NCI-H446 treated with DMSO at 0.1 percent for 48 hours (cell line): ENCODE results near the gene LACRT.
"Not testable (repeated sequence)": the region's sequence is repeated elsewhere in the genome, so short reads cannot be mapped to it uniquely, and the experiment has no call there.

ENCODE experiments used
- DNase-seq: peaks from one replicate; lab custom pipeline; 2025; lab: John Stamatoyannopoulos, UW

Gene LACRT, protein sequence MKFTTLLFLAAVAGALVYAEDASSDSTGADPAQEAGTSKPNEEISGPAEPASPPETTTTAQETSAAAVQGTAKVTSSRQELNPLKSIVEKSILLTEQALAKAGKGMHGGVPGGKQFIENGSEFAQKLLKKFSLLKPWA

DNA sequence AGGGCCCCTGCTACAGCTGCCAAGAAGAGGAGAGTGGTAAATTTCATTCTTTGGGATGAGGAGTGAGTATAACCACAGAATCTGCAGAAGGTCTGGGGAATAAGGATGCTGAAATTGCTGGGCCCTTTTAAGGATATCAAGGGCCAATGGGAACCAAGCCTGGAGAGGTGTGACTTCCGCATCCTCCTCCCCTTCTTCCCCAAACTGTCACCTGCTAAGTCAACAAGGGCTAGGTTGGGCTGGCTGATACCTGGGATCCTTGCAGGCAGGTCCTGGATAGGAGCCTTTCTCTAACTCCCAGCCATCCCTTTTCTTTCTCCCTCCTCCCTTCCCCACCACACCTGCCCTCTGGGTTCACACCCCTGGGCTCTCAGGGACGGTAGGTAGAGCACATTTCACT lies at the start of gene LACRT:
Gene LACRT, minus strand, starts transcription at position 101 of the 400 bp plus-strand sequence. Its CDS starts 54 bp downstream, at position 47.
- DNase-seq, result no peak

DNA sequence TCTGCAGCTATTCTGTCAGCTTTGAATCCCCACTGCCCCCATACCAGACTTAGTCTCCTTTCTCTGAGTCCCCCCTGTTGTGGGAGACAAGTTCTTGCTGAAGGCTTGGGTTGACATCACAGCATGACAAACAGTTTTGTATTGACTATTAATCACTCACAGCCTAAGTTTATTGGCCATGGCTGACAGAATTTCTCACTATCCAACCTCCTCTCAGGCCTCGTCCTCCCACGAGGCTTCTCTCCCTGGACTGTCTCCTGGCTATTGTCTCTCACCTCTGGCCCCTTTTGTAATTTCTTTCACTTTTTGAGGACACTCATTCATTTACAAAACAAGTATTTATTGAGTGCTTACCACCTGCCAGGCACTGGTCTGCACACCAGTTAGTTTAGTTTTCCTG lies 48.7 kb upstream of the LACRT start:
- no peak for DNase-seq

DNA sequence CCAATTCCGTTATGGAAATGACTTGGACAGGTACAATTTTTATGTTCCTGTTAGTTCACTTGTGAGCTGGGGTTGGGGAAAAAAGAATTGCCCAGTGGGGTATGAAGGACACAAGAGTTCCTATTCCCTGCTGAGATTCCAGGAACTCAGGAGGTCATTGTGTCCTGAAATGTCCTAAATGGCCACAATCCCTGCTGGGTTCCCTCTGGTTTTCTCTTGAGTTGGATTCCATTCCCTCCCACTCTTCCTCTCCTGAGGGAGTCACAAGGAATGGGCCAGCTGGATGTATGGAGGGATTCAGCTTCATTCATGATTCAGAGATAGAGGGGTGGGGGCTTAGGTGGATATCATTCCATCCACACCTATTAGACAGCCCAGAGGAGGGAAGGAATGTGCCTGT lies 48.0 kb upstream of the LACRT start:
- no peak for DNase-seq

DNA sequence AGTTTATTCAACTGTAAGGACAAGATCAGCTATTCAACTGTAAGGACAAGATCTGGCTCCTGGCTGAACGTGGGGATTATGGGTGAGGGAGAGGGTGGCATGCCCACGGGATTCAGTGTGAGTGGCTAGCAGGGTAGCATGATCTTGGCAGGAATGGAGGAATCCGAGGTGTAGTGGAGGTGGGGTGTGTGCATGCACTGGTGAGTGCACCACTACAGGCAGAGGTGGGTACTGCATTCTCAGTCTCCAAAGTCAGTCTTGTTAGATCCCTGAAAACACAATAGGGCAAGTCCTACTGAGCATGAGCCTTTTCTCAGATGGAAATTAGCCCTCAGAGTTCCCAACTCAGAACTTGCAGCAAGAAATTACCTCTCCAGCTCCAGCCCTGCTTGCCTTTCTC lies 45.7 kb upstream of the LACRT start:
- DNase-seq, result no peak

DNA sequence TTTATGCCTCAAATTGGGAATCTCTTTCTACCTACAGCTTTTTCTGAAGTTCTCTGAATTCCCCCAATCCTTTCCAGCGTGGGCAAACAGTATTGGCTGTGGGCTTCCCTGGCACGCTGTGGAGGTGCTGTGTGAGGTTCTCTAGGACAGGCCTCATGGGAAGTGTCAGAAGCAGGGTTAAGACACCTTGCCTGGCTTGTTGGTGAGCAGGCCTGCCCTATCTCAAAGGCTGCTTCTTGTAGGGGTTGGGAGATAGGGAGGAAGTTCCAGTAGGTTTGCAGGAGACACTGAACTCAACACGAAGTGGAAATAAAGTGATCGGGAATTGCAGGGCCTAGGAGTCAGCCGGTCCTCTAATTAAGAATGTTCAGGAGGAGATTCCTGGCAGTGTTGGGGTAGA lies 43.4 kb upstream of the LACRT start:
- DNase-seq, result no peak

DNA sequence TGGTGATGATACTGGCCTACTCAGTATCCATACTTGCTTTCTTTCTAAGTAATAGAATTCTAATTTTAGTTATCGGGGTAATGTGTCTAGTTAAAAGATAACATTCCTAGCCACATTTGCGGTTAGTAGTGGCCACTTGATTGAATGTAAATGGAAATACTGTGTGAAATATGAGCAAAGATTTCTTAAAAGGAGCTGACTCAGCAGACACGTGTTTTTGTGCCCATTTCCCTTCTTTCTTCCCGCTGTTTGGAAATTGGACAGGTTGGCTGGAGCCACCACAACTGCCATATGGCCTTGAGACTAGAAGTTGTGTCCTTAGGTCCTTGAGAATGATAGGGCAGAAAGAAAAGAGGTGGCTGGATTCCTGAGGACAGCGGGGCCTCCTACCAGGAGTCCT lies 33.2 kb upstream of the LACRT start:
- no peak for DNase-seq

DNA sequence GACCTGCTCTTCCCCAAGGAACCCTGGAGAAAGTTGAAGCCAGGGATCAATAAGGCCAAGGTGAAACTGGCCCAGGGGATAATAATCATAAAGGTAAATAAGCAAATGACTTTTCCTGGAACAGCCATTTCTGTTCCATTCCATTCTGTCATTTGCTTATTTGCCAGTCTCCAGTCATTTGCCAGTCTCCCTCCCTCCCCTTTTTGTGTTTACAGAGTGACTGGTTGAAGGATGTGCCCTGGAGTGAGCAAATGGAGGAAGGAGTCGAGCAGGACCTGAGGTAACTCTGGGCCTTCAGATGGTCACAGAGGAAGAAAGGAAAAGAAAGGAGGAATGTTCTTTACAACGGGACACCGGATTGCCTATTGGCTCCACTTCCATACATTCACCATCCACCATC lies 31.3 kb upstream of the LACRT start:
- no peak for DNase-seq

DNA sequence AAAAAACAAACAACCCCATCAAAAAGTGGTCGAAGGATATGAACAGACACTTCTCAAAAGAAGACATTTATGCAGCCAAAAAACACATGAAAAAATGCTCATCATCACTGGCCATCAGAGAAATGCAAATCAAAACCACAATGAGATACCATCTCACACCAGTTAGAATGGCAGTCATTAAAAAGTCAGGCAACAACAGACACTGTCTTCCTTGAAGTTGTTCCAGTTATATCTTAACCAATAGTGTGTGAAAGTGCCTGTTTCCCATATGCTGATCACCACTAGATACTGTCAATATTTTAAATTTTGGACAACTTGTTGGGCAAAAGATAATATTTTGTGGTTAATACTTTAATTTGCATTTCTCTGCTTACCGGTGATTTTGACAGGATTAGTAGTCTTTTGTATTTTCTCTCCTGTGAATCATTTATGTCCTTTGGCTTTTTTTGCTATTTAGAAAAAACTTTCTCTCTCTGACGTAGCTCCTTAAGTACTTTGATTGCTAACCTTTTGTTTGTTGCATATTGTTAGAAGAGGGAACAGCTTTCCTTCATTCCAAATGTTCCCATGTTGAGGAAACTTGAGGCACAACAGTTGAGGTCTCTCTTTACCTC lies 30.4 kb upstream of the LACRT start:
- not testable (repeated sequence) for DNase-seq

DNA sequence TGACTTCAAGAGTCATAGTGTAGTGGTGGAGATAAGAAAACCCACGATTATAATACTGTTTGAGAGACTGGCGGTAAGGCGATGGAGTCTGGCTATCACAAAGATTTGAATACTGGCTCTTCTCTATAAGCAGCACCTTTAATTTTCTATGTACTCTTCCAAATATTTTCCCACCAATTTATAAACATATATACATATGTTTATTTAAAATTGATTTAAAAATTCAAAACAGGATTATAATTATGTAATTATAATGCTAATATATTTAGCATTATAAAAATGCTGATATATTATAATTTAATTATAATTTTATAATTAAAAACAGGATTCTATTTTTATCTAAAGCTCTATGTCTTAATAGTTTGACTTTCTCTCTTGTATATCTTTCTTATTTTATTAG lies 28.9 kb upstream of the LACRT start:
- DNase-seq, result no peak

DNA sequence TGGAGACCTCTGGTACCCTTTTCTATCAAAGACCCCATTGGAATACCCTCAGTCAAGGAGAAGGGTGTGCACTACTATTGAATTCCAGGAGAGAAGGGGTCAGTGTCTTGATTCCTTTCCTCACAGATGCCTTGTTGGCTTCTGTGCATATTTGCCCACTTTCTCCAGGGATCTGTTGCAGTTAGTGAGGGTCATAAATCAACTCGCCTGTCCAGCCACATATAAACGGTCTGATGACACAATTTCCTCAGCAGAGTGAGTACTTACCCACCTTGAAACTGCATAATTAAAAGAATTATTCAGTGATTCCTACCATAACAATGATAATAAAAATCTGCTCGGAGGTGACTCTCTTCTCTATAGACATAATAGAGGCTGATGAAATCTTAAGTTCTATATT lies 27.3 kb upstream of the LACRT start:
- no peak for DNase-seq

DNA sequence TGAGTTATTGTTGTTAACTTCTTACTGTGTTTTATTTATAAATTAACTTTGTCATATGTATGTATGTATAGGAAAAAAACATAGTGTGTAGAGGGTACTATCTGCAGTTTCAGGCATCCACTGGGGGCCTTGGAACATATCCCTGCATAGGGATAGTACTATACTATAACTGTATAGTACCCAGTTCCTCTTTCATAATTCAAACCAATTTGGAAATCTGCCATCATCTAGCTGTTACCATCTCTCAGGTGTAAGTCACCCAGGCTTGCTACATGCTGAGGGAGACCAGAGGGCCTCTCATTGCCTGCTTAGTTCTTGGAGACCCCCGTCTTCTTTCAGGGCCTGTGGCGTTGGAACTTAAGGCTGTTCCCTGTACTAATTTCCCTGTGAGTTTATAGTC lies 26.4 kb upstream of the LACRT start:
- DNase-seq, result no peak

DNA sequence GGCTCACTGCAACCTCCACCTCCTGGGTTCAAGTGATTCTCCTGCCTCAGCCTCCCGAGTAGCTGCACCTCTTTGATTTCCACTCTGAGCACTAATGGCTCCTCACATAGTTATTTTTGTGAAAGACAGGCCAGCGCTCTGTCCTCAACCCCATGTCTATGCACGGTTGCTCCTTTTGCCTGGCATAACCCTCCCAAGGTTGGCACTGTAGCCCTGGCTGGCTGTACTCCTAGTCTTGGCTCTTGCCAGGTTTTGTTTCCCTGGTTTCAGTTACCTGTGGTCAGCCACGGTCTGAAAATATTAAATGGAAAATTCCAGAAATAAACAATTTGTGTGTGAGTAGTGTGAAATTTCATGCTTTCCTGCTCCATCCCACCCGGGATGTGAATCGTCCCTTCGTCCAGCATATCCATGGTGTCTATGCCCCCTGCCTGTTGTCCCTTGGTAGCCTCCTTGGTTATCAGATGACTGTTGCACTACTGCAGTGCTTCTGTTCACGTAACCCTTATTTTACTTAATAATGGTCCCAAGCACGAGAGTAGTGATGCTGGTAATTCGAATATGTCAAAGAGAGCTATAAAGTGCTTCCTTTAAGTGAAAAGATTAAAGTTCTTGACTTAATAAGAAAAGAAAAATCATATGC lies 25.7 kb upstream of the LACRT start:
- no peak for DNase-seq

DNA sequence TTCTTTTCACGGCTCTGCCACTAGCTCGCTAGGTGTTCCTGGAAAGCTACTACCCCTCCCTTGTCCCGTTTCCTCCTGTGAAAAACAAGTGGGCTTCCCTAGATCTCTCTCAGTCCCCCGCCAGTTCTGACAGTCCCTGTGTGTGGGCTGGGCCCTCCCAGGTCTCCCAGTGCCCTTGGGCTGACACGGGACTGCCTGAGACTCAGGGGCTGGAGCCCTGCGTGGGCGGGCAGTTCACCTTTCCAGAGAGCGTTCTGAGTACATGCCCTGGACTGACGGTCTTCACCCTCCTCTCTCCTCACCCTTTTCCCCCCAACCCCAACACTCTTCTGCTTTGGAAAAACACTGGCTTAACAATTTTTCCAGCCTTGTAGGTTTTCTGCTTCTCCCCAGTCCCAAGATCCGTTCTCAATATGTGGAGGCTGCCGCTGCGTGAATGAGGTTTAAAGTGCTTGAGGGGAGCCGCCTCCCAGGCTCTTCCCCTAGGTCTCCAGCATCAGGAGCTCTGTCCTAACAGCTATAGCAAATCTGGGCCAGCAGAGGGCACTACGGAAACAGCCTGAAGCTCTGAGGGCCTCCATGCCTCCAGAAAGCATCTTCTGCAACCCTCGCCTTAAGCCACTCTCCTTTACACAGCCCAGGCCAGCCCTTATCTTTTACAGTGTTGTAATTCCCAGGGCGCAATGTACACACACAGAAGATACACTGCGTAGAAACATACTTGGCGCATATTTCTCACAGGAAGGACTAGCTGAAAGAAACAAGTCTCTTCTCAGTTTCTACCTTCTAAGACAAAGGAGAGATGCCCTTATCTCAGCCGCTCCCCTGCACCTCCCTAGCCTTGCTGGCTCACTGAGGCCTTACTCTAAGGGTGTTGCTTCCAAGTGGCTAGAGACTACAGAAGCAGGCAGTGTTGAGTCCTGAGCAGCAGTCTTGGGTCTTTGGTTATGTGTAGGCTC lies 23.9 kb upstream of the LACRT start:
- no peak for DNase-seq

DNA sequence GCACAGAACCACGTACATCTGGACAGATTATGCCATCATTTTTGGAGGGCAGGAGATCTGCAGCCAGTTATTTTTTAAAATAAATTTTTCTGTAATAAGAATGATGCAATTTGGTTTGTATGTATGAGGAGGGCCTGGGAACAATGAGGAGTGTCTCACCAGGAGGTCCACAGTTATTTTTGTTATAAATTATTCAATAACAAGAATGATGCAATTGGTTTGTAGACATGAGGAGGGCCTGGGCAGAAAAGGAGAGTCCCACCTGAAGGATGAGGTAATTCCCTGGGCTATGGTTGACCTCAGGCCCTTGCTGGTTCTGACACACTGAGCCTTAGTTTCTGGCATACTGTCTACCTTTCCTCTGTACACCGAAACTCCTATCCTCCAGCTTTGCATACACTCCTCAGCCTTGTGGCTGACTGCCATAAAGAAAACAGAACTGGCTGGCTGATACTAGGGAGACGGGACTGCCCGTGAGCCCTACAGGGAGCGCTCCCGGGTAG lies 22.5 kb upstream of the LACRT start:
- no peak for DNase-seq

DNA sequence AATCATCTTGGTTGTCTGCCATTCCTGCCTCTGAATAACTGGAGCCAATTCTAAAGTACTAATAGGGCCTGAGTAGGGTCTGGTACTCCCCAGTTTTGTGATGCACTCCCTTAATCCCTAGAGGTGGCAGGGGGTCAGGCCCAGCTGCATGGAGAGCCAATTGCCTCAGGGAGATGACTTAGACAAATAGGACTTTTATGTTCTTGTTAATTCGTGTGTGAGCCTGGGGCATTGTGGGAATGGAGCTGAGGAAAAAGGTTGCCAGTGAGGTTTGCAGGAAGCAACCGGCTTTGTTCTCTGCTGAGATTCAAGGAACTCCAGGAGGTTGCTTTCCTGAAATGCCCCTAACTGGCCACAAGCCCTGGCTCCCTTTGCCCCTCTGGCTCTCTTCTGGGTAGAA lies 20.2 kb upstream of the LACRT start:
- no peak for DNase-seq

DNA sequence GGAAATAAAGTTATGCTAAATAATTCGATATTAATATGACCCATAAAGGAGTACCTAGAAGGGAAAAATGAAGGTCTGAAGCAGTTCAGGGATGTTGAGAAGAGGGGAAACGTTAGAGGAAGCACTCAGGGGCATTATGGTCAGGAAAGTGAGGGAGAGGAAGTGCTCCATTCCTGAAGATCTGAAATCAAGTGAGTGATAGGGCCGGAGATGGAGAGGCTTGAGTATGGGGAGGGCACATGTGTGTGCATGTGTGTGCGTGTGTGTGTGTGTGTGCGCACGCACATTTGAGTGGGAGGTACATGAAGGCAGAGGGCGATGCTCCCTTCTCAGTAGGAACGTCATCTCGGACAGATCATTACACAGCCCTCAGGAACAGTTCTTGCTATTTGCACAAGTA lies 18.3 kb upstream of the LACRT start:
- no peak for DNase-seq

DNA sequence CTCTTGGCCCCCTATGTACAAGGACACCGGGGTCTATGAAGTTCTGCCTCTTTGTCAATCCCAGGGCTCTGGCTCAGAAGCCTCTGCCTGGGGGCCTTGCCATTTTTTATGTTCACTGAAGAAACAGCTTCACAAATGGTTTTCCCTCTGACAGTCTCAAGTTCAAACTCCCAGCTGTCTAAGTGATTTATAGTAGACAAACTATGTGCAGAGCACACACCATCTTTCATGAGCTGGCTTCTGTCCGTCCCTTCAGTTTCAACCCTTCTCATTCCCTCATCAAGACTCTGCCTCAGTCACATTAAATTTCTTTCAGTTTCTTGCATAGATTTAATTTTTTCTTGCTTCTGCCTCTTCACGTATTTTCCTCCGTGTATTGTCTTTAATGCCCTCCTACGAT lies 16.2 kb upstream of the LACRT start:
- no peak for DNase-seq

DNA sequence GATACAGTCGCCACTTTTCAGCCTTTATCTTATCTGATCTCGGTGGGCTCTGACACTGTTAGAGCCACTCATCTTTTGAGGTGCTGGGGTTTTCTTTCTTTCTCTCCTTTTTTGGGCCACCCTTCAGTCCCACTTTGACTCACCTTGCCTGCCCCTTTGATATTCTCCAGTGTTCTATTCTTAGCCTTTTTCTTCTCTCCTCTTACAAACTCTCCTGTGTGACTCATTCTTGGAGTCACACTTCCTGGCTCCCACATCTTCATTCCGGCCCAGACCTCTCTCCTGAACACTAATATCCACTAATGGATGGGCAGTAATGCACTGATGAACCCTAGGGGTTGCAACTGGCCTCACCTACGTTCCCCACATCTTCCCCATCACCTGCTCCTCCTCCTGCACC lies 15.7 kb upstream of the LACRT start:
- no peak for DNase-seq

DNA sequence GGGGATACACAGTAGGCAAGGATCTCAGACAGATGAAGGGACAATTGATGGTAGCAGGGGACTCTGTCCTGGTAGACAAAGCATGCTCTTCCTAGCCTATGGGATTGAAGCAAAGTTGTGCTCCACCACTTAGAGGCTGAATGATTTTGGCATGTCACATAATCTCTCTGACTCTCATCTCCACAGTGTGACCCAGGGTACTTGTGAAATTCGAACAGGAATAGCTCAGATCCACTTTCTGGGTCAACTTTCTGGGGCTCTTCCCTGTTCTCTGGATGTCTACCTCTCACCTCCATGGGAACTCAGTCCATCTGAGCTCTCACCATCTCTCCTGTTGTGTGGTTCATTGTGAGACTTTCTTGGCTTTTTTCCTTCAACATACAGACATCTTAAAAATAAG lies 15.1 kb upstream of the LACRT start:
- no peak for DNase-seq

DNA sequence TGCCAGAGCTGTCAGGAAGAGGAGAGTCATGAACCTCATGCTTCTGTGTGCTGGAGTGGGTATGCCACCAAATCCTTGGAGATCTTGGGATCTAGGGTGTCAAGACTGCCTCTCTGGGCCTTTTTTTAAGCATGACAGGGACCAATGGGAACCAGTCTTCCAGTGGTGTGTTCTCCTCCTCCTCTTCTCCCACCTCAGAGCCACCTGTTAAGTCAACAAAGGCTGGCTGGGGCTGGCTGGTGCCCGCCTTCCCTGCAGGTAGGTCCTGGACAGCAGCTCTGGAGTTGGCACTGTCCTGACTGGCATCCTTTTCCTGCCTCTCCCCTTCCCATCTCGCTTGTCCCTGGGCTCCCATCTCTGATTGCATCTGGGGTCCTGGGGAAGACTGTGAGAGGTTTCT lies 13.6 kb upstream of the LACRT start, which contains the start of gene DCD:
Gene DCD, minus strand, starts transcription at position 101 of the 400 bp plus-strand sequence. Its CDS starts 62 bp downstream, at position 39.
- no peak for DNase-seq

DNA sequence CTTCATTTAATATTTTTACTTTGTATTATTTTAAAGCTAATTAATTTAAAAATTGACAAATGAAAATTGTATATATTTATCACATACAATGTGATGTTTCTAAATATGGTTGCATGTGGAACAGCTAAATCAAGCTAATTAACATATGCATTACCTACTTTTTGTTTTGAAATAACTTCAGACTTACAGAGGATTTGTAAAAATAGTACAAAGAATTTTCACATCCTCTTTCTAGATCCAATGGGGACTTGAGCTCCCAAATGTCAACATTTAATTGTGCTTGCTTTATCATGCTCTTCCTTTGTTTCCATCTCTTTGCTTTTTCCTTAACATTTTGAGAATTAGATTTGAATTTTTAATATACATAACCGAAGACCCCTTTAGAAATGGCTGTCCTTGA lies 6.9 kb upstream of the LACRT start:
- no peak for DNase-seq

DNA sequence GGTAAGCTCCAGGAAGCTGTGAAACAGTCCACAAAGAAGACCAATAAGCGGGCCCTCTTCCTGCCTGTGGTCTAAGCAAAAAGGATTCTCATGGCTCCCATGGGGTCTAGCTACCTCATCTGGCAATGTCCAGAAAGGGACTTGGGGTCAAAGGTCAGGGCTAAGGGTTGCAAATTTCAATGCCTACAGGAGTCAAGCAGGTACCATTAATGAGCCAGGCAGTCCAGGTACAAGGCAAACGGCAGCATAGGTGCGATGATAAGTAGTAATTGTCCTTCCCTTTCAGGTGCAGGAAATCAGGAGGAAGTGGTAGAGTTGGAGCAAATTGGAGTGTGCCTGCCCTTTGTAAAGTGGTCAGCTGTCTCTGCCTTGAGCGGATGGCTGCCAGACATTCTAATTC lies 6.4 kb upstream of the LACRT start:
- no peak for DNase-seq
